ENCODE data around the gene EFCAB12. TPM values are rescaled to one million over a fixed set of nuclear protein-coding genes. Genes with fewer than 3 reads are reported as not detected.
"Not testable (repeated sequence)": the region's sequence is repeated elsewhere in the genome, so short reads cannot be mapped to it uniquely, and the experiment has no call there.

Gene EFCAB12
- polyA plus RNA-seq, 3 donors = 0.45 to 1.1 (median 0.56) TPM

- WGBS, 3 donors = 54 to 79% (median 66%) methylated on average over 2 of the region's 2 CpGs
- no peak overlapping the region for H3K27ac ChIP-seq (ENCODE audit: low read depth, low read length)
These were observed 18.9 kb downstream of the EFCAB12 start for GRCh38 chr3:129409541-129409940.

DNA sequence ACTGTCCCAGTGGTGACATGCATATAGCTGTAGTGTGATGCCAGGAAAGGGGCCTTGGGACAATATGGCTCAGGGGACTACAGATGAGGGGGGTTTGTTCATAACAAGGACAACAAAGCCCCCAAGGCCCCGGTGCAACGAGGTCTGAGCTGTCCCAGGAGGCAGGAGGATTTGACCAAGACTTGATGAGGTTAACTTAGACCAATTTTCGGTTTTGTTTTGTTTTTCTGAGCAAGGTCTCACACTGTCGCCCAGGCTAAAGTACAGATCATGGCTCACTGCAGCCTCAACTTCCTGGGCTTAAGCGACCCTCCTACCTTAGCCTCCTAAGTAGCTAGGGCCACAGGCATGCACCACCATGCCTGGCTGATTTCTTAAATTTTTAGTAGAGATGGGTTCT lies 23.8 kb downstream of the EFCAB12 start:
- no peak overlapping the region for H3K27ac ChIP-seq (ENCODE audit: low read depth, low read length)
- WGBS, 3 donors = 78 to 85% (median 81%) methylated on average over 5 of the region's 5 CpGs

GRCh38 chr3:129404130-129404529 lies 24.3 kb downstream of the EFCAB12 start:
- WGBS, 3 donors = 82 to 87% (median 83%) methylated on average over 8 of the region's 8 CpGs

DNA sequence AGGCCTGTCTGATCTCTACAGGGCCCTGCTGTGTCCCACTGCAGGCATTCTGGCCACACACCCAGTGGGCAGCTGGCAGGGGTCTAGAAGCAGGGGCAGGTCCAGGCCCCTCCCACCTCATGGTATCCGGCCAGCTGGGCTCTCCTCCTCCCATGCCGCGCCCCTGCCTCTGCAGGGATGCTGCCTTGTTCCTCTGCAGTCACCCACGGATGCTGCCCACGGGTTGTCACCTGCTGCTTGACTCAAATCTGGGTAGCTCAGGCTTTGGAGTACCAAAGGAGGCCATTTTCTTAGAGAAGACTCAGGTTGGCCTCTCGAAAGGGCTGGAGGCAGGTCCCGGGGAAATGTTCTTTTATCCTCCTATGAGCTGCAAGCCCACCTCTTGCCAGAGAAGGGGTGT lies 25.0 kb downstream of the EFCAB12 start:
- H3K27ac ChIP-seq (ENCODE audit: low read depth, low read length) = no peak overlapping the region
- 79 to 90% (median 85%) methylated on average over 7 of the region's 7 CpGs for WGBS, 3 donors

More at GRCh38 chr3:129404130-129404529, 24.3 kb downstream of the EFCAB12 start:
- H3K27ac ChIP-seq (ENCODE audit: low read depth, low read length) = no peak overlapping the region

DNA sequence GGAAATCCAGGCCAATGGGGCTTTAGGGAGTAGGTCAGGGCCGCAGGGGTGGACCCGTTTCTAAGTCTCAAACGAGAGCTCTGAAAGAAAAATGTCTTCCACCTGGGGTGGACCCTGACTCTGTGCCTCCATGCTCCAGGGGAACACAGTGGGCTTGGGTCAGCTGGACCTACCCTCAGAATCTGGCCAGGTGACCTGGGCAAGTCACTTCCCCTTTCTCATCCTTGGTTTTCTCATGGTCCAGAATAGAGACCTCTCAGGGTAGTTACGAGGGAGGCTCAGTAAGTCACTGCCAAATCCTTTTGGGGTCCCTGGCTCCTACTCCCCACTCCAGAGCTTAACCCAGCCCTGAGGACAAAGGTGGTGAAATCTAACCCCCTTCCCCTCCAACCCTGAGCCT lies 25.8 kb downstream of the EFCAB12 start:
- 81 to 88% (median 88%) methylated on average over 4 of the region's 4 CpGs for WGBS, 3 donors
- H3K27ac ChIP-seq (ENCODE audit: low read depth, low read length) = no peak overlapping the region

DNA sequence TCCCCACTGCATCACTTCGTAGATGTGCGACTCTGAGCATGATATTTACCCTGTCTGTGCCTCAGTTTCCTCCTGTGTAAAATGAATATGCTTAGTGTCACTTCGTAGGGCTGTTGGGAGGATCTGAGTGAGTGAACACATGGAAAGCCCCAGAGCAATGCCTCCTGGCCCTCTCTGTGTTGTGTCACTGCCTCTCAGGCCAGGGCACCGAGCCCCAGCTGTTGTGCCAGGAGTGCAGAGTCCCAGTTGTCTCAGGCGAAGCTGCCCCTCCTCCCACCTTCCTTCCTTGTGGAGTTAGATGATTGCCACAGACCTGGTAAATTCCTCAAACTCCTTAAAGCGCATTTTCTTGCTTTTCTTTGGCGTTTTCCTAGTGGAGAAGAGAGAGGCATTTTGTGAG lies 26.2 kb downstream of the EFCAB12 start:
- no peak overlapping the region for H3K27ac ChIP-seq (ENCODE audit: low read depth, low read length)
- WGBS, 3 donors = 69 to 81% (median 71%) methylated on average over 7 of the region's 7 CpGs

DNA sequence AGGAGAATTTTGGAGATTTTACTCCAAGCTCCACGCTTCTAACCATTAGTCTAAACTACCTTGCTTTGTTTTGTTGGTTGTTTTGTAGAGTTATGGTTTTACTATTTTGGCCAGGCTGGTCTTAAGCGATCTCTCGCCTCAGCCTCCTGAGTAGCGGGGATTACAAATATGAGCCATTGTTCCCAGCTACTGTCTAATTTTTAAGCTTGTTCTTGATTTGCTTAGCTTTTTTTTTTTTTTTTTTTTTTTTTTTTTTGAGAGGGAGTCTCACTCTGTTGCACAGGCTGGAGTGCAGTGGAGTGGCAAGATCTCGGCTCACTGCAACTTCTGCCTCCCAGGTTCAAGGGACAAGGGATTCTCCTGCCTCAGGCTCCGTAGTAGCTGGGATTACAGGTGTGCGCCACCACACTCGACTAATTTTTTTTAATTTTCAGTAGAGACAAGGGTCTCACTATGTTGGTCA lies 28.5 kb downstream of the EFCAB12 start:
- H3K27ac ChIP-seq (ENCODE audit: low read depth, low read length) = no peak overlapping the region
- WGBS, 3 donors = 48 to 58% (median 56%) methylated on average over 8 of the region's 8 CpGs

GRCh38 chr3:129399145-129399894 lies 29.1 kb downstream of the EFCAB12 start:
- H3K27ac ChIP-seq (ENCODE audit: low read depth, low read length) = no peak overlapping the region
- WGBS, 3 donors = 0% methylated on average over 25 of the region's 25 CpGs

GRCh38 chr3:129398803-129399144 lies 29.7 kb downstream of the EFCAB12 start:
- 1% methylated on average over 18 of the region's 18 CpGs for WGBS, 3 donors
- H3K27ac ChIP-seq (ENCODE audit: low read depth, low read length) = no peak overlapping the region

- WGBS, 3 donors = 78 to 88% (median 86%) methylated on average over 7 to 12 of the region's 17 CpGs
- H3K27ac ChIP-seq (ENCODE audit: low read depth, low read length) = not testable (repeated sequence)
These were observed 34.5 kb downstream of the EFCAB12 start for GRCh38 chr3:129393760-129394564.

DNA sequence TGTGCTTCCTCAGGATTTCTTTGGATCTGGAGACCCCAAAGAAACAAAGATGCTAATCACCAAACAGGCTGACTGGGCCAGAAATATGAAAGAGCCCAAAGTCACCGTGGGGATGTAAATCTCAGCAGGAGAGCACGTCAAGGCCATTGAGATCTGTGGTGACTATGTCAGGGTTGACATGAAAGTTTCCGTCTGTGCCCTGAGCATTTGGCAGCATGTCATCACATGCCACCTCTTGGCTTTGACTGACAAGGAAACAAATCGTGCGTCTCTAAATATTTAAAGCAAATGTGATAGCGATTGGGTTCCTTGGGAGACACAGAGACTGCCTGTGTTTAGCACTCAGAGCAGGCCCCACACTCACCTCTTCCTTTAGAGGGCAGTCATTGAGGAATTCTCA lies 35.2 kb downstream of the EFCAB12 start:
- no peak overlapping the region for H3K27ac ChIP-seq (ENCODE audit: low read depth, low read length)
- WGBS, 3 donors = 66 to 83% (median 78%) methylated on average over 6 of the region's 6 CpGs

GRCh38 chr3:129392106-129392887 lies 36.1 kb downstream of the EFCAB12 start:
- WGBS, 3 donors = 85 to 90% (median 88%) methylated on average over 6 to 8 of the region's 8 CpGs
- H3K27ac ChIP-seq (ENCODE audit: low read depth, low read length) = not testable (repeated sequence)

DNA sequence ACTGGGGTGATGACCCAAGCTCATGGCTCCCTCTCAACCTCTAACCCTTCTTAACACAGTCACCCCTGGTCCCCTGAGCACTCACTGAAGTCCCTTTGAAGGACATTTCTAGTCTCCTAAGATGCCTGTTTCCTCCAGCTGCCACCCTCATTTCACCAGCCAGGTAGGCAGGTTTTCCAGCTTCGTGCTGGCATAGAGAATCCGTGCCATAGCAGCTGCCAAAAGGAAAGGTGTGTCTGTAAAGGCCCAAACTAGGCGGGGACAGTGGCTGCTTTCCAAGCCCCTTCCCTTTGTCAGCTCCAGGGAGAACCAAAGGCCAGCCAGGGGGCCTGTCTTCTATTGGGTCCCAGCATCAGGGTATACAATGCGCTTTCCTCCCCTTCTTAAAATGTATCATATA lies 36.9 kb downstream of the EFCAB12 start:
- not testable (repeated sequence) for H3K27ac ChIP-seq (ENCODE audit: low read depth, low read length)
- WGBS, 3 donors = 69 to 81% (median 76%) methylated on average over 3 to 4 of the region's 4 CpGs

DNA sequence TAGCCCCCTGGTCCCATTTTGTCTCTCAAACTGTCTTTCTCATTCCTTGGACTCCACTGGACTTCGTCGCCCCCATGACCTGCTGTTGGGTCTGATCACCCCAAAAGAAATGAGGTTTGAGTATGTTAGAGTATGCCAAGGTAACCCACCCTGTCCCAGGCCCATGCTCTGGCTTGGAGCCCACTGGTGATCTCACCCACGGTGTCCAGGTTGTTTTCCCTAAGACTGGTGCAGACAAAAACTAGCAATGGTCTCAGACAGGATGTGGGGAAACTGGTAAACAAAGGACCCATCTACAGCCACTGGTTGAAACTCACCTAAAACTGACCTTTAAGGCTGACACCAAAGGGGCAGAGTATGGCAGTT lies 38.9 kb downstream of the EFCAB12 start:
- 64 to 81% (median 75%) methylated on average over 3 of the region's 3 CpGs for WGBS, 3 donors
- no peak overlapping the region for H3K27ac ChIP-seq (ENCODE audit: low read depth, low read length)

- WGBS, 3 donors = 55 to 84% (median 65%) methylated on average over 8 of the region's 8 CpGs
- not testable (repeated sequence) for H3K27ac ChIP-seq (ENCODE audit: low read depth, low read length)
These were observed 39.5 kb downstream of the EFCAB12 start for GRCh38 chr3:129388791-129389571.

DNA sequence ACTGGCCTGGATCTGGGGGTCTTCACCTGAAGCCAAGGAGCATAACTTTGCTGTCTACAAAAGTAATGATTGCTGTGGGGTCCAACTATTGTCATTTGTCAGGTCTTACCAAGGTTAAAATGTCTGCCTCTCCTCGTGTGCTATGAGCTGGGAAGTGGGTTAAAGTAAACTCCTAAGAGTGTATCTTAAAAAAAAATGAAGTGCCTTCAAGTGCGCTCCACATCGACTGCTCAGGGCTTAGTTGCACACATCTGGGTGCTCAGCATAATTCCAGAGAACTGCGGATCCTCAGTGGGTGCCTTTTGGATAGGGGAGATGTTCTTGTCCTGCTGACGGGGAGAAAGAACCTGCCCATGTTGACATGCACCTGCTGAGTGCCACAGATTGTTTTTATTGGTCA lies 40.9 kb downstream of the EFCAB12 start:
- no peak overlapping the region for H3K27ac ChIP-seq (ENCODE audit: low read depth, low read length)
- WGBS, 3 donors = 90 to 94% (median 92%) methylated on average over 5 of the region's 5 CpGs

- WGBS, 3 donors = 93 to 95% (median 95%) methylated on average over 10 of the region's 10 CpGs
These were observed 41.5 kb downstream of the EFCAB12 start for GRCh38 chr3:129386984-129387383.

GRCh38 chr3:129385507-129385906 lies 42.9 kb downstream of the EFCAB12 start:
- not testable (repeated sequence) for H3K27ac ChIP-seq (ENCODE audit: low read depth, low read length)
- WGBS, 3 donors = 72 to 76% (median 76%) methylated on average over 8 of the region's 8 CpGs

More at GRCh38 chr3:129386984-129387383, 41.5 kb downstream of the EFCAB12 start:
- no peak overlapping the region for H3K27ac ChIP-seq (ENCODE audit: low read depth, low read length)
